GM12873 (cell line): Measurements from ENCODE around the gene ANGPTL2.

ENCODE experiments used
- TF ChIP-seq, protein P1 (sequence below): IDR thresholded peaks from 2 replicates; pipeline ENCODE4 v1.5.1; 2012; ENCODE audit warnings: low read depth, mild to moderate bottlenecking, moderate library complexity, low read length, control low read depth; ENCODE audit not compliant: insufficient read depth; ENCODE audit errors: missing control alignments

ANGPTL2 gene

DNA sequence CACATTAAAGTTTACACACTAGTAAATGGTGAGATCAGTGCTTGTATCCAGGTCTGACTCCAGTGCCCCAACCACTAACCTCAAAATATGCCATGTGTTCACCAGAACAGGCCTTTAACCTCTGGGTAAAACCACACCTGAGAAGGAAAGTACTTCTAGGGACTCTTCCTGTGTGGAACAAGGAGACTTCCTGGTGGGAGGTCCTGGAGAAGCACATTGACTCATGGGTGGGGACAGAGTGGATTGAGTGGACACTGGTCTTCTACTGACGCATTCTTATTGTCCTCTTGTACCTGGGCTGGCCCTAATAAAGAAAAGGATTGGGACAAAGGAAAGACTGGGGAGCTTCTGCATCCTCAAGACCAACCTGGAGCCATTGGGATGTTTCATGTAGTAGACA is 43.4 kb downstream of the ANGPTL2 start:
- TF ChIP-seq, protein P1, sequence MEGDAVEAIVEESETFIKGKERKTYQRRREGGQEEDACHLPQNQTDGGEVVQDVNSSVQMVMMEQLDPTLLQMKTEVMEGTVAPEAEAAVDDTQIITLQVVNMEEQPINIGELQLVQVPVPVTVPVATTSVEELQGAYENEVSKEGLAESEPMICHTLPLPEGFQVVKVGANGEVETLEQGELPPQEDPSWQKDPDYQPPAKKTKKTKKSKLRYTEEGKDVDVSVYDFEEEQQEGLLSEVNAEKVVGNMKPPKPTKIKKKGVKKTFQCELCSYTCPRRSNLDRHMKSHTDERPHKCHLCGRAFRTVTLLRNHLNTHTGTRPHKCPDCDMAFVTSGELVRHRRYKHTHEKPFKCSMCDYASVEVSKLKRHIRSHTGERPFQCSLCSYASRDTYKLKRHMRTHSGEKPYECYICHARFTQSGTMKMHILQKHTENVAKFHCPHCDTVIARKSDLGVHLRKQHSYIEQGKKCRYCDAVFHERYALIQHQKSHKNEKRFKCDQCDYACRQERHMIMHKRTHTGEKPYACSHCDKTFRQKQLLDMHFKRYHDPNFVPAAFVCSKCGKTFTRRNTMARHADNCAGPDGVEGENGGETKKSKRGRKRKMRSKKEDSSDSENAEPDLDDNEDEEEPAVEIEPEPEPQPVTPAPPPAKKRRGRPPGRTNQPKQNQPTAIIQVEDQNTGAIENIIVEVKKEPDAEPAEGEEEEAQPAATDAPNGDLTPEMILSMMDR = no peak

DNA sequence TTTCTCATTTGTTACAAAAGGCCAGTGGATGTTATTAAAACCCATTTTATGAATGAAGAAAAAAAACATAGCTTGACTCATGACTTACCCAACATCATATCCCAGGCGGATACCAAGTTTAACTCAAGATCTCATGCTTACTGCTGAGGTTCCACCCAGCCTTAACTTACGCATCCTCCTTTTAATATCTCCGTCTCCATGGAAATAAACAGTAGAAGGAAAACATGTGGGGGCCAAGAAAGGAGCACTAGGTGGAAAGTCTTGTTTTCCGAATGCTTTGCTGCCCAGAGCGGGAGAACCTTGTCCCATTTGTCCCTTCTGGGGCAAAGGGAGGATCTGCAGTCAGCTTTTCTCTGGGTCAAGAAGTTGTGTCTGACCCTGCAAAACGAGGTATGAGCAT is 44.1 kb downstream of the ANGPTL2 start:
- TF ChIP-seq, protein P1 = no peak

DNA sequence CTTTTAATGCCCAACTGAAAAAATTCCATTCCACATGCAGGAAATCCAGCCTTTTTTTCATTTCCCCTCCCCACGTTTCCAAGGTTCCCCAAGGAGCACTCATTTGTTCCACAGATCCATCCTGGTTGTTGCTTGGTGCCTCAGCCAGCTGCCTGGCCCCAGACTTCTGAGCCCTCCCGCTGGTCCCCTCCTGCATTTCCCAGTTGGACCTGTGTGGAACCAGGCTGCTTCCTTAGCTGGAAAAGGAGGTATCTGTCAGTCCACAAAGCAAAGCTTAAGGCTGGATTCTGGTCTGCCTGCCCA is 44.8 kb downstream of the ANGPTL2 start:
- TF ChIP-seq, protein P1 = no peak

DNA sequence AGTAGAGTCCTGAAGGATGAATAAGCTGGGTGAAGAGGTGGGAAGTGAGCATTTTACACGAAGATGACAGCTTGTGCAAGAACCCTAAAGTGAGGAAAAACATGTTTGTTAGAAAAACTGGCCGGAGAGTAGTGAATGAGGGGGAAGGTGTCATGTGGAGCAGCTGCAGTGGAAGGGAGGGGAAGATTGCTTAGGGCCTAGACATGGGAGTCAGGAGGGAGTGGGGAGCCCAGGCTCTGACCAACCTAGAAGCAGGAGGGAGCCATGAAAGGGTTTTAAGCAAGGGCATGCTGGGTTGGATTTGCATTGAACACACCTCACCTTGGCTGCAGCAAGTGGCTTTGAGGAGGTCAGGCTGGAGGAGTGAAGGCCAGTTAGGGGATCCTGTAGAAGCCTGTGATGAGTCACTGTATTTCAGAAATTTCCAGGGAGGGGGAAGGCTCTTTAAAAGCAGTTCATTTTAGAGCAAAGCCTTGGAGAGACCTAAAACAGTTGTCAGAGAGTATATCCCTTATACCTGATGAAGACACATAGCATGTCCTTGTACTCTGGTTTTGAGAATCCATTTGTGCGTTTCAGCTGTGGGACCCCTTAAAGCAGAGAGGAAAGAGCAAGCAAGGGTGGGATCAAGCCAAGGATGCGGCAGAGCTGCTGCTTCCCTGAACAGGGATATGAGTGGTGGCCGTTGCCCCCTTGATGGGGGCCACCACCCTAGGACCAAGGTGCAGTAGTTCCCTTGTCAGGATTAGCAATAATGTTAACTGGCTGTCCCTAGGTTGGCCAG is 45.4 kb downstream of the ANGPTL2 start:
- TF ChIP-seq, protein P1 = no peak

DNA sequence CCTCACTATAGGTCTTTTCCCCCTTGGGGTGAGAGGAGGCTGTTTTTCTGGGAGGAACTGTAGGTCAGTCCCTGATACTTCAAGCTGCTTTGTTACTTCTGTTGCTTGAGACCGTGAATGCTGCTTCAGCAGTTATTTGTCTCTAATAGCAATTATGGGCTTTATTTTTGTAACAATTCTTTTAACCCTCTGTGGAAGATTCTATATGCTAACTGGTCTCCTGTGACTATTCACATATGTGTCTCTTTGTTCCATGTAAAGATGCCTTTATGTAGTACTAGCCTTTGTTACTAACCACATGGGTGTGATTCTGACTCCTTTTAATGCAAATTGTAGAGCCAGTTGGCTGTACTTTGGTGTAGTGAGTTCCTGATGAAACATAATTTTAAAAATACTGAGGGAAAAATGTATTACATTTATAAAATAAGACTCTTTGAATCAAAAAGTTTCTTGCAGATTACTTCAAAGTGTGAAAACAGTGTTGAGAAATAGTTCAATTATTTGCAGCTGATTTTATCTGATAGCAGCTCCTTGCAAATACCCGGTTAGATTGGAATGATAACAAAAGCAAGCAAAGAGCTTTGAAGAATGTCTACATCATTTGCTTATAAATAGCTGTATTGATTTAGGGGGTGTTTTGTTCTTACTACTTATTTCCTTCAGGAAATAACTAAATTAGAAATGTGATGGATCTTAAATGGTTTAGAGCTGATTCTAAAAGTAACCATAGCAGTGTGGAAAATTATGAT is 46.6 kb downstream of the ANGPTL2 start:
- TF ChIP-seq, protein P1 = no peak

DNA sequence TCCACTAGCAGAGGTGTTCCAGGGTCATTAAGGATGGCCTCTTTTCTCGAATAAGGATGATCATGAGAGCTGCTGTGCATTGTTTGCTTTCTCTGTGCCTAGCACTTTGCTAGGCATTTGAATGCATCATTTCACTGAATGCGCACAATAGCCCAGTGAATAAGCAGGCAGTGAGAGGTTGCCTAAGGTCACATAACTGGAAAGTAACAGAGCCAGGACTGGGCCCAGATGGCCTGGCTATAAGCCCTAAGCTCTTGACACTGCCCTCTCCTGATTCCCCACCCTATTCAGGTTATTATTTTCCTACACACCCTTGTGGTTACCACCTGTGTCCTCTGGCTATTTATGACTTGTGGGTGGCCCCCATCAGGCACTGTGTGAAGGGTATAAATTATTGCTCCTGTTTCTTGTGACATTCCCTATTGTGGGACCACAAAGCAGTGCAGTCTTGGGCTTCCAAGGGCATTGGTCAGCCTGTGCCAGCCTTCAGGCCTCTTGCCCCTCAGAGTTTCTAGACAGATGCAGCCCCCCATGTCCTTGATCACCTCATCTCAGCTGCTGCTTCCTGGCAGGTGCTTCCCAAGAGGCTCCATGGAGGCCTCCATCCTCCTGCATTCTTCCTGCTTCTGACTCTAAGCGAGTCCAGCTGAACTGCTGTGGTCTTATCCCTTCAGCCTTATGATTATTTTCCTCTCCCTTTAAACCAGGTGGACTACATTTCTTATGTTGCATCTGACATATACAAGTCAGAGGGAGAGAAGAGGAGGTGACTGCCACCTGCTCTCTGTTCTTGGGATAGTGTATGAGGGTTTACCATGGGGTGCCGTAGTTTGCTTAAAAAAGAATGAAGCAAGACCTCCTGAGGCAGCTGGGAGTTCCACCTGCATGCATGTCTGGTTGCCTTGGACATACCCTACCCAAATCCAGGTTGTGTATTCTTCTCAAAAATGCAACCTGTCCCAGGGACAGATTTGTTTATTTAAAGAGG is 47.6 kb downstream of the ANGPTL2 start:
- TF ChIP-seq, protein P1 = no peak

DNA sequence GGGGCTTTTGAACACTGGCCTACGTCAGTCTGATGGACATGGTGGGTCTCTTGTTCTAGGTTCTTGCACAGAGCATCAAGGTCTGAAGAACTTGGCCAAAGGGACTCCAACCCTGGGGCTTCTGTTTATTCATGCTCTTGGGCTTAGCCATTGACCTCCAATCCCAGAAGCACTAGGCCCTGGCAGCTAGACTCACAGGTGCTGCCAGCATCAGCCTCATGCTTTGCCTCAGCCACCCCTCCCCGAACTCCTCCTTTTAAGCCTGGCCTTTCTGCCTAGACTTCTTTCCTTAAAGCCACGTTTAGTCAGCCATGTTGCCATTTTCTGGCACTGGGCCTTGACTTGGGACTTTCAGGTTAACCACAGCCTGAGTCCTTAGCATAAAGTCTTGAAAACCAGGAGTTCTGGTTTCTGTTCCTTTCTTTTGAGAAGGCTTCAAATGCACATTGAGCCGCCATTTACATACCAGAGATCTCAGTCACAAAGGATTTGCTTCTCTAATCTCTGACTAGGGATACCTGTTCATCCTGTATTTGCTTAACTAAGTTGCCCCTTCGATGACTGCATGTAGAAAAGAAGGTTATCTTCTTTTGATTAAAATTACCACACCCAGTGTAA is 54.7 kb downstream of the ANGPTL2 start:
- TF ChIP-seq, protein P1 = no peak
